ENCODE results near the gene CD79A.

Gene CD79A

DNA sequence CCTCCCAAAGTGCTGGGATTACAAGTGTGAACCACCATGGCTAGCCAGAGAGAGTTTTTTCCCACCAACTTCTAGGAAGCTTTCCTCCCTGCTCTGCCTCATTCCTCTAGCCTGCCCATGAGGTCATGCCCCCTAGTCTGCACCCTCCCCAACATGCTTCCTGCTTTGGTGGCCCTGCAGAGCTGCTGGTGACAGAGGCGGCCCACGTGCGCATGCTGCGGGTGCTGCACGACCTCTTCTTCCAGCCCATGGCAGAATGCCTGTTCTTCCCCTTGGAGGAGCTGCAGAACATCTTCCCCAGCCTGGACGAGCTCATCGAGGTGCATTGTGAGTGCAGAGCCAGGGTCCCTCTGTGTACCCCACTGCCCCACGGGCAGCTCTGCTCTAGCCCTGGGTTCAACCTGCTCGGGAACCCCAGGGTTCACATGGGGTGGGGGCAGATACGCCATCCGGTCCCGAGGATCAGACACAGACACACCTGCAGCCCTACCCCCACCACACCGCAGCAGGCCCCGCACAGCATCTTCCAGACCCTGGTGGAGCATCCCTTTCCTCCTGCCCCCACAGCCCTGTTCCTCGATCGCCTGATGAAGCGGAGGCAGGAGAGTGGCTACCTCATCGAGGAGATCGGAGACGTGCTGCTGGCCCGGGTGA lies 24.8 kb downstream of the CD79A start:
- no peak overlapping the region for H3K4me3 ChIP-seq (ENCODE audit: low read length)

DNA sequence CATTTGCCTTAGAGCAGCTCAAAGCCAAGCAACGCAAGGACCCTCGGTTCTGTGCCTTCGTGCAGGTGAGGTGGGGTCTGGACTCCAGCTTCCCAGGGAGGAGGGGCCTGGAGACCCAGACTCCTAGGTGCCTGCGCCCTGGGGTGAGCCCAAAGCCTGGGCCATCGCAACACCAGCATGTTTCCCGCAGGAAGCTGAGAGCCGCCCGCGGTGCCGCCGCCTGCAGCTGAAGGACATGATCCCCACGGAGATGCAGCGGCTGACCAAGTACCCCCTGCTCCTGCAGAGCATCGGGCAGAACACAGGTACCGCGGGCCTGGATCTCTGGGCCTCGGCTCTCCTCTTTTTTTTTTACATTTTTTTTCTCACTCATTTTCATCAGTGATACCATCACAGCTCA lies 25.5 kb downstream of the CD79A start:
- DNase-seq (ENCODE audit: low read depth, low spot score): no peak

More for the DNA sequence above, 24.8 kb downstream of the CD79A start:
- no peak for DNase-seq (ENCODE audit: low read depth, low spot score)

DNA sequence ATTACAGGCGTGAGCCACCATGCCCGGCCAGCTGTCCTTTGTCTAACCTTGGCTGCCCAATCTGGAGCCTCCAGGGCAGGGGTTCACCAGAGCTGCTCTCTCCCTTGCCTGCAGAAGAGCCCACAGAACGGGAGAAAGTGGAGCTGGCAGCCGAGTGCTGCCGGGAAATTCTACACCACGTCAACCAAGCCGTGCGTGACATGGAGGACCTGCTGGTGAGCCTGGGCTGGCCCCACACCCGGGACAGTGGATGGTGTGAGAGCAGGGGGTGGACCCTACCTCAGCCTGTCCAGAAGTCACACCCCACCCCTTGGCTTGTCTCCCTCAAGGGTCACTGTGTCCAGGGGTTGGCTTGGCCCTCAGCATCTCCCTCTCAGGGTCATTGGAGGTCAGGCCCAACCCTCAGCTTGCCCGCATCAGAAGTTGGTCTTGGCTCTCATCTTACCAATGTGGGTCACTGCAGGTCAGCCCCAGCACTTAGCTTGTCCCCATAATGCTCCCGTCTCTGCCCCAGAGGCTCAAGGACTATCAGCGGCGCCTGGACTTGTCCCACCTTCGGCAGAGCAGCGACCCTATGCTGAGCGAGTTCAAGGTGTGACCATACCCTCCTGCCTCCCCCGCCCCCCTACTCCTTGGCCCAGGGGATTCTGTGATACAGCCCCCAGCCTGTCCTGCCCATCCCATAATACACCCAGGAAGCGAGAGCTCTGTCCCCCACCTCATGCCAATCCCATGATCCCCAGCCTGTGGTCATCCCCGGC lies 26.3 kb downstream of the CD79A start:
- no peak for DNase-seq (ENCODE audit: low read depth, low spot score)
- no peak overlapping the region for H3K4me3 ChIP-seq (ENCODE audit: low read length)

More for the DNA sequence above, 25.5 kb downstream of the CD79A start:
- H3K4me3 ChIP-seq (ENCODE audit: low read length): no peak overlapping the region

DNA sequence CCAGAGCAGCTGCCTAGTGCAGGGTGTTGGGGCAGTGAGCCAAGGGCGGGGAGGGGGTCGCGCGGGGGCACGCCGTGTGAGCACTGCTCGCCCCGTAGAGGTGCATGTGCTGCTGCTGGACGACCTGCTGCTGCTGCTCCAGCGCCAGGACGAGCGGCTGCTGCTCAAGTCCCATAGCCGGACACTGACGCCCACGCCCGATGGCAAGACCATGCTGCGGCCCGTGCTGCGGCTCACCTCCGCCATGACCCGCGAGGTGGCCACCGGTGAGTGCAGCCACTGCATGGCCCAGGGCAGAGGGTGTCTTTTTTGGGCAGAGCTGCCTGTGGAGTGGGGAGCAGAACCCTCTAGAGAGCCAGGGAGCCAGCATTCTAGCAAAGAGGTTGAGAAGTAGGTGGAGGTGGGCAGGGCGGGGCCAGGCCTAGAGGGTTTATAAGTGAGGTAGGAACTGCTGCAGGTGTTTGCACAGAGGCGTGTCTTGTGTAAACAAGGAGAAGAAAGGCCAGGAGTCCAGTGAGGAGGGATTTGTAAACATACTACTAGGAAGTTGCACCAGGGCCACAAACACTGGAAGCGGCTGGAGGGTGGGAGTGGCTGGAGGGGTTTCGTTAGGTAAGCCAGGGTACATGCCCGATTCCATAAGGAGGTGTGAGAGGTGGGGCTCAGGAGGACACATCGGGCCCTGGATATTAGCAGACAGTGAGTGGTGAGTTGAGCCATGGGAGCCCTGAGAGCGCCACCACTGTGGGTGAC lies 27.2 kb downstream of the CD79A start:
- no peak for DNase-seq (ENCODE audit: low read depth, low spot score)

DNA sequence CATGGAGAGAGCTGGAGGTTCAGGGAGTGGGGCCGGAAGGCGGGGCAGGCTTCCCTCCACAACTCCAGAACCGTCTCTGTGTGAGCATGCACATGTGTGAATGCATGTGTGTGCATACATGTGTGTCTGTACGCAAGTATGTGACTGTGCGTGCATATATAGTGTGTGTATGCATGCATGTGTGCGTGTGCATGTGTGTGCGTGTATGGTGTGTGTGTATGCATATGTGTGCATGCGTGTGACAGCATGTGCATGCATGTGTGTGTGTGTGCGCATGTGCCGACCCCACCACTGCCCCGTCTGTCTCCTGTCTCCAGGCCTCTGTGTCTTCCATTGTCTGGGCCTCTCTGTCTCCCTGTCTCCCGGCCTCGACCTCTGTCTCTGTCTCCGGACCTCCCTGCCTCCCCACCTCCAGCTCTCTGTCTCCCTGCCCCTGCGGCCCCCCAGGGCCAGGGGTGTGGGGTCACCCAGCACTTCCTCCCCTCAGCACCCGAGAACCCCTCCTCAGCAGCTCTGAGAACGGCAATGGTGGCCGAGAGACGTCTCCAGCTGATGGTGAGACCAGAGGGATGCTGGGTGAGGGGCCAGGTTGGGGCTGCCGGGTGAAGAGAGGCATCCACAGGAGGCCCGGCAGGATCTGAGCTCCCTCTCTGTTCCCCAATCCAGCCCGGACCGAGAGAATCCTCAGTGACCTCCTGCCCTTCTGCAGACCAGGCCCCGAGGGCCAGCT lies 28.4 kb downstream of the CD79A start:
- H3K4me3 ChIP-seq (ENCODE audit: low read length): no peak overlapping the region
- no peak for DNase-seq (ENCODE audit: low read depth, low spot score)

More for the DNA sequence above, 27.2 kb downstream of the CD79A start:
- no peak overlapping the region for H3K4me3 ChIP-seq (ENCODE audit: low read length)

DNA sequence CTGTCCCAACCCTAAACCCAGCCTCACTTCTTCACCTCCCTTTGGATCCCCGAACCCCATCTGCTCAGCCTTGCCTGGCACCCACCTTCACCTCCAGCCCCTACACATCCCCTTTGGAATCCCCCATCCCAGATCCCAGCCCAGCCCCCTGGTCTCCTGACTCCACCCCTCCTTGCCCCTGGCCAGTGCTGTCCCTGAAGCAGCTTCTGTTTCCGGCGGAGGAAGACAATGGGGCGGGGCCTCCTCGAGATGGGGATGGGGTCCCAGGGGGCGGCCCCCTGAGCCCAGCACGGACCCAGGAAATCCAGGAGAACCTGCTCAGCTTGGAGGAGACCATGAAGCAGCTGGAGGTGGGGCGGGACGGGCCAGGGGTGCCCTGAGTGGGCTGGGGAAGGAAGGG lies 29.2 kb downstream of the CD79A start:
- DNase-seq (ENCODE audit: low read depth, low spot score): no peak
- H3K4me3 ChIP-seq (ENCODE audit: low read length): no peak overlapping the region

DNA sequence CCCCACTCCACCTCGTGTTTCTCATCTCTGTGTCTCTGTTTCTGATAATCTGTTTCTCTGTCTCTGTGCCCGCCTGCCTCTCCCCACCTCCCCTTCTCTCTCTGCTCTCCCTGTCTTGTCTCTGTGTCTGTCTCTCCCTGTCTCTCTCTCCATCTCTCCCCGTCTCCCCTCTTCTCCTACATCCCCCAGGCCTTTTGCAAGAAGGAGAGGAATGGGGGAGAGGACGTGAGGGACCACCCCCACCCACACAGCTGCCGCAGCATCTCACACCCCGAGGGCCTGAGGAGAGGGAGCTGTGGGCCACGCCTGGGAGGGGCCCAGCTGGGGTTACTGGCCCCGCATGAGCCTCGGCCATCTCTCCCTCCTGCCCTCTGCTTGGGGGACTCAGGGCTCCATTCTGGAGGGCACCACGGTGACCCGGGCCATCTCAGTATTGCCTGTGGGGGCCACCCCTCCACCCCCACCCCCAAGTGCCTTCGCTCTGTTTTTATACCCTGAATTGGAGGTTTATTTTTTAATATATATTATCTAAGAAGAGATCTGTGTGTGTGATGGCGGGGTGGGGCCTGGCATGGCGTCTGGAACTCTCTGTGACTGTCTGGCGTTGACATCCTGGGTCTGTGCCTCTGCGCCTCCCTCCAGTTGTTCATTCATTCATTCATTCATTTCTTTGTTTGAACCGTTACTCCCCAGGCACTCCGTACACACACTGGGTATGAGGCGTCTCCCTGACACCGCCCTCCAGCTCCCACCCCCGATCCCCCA lies 30.0 kb downstream of the CD79A start:
- no peak overlapping the region for H3K4me3 ChIP-seq (ENCODE audit: low read length)
- DNase-seq (ENCODE audit: low read depth, low spot score): no peak

DNA sequence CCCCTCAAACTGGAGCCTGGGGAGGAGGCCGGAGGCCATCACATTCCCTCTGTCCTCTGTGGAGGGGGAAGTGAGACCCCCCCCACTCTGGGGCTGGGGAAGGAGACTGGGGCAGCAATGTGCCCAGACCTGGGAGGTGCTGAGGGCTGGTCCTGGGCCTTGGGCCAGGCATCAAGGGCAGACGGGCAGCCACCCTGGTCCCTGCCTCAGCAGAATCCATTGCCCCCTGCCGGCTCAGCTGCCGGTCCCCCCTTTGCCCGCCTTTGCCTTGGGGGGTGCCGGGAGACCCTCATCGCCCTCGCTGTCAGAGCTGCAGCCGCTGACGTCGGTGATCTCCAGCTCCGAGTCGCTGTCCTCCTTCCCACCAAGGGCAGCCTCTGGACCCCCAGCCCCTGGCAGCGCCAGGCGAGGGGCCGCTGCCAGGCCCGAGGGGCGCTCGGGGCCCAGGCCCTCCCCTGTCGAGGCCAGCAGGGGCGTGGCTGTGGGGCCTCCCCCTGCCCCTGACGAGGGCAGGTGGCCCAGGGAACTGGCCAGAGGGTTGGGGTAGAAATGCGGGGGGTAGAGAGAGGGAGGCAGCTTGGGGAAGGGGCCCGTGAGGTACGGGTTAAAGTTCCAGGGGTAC lies 31.0 kb downstream of the CD79A start:
- DNase-seq (ENCODE audit: low read depth, low spot score): no peak
- H3K4me3 ChIP-seq (ENCODE audit: low read length): no peak overlapping the region

DNA sequence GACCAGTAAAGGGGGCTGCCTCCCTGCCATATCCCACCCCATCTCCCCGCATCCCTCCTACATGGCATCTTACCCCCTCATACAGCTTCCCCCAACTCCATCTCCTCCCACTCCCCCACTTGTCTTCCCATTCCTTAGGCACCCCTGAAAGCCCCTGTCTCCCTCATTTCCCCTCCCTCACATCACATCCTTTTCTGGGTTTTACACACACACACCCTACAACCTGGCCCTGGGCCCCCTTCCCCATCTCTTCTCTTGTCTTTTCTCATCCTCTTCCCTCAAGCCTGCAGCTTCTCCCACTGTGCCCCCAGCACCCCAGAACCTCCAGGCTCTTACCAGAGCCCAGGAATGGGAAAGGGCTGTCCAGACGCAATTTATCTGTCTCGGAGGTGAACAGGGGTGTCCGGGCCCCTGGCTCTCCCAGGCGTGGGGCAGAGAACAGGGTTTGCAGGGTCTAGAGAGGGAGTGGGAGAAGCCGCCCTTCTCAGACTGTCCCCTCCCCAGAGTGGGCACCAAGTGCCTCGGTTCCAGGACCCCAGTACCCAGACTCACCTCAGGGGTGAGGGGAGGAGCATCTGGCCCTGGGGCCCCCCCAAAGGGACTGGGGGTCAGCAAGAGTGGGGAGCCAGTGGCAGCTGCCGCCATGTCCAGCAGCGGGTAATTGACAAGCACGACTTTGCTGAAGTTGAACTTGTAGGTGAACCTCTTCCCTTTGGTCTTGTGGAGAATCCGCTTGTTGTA lies 31.8 kb downstream of the CD79A start:
- H3K4me3 ChIP-seq (ENCODE audit: low read length): no peak overlapping the region
- no peak for DNase-seq (ENCODE audit: low read depth, low spot score)

DNA sequence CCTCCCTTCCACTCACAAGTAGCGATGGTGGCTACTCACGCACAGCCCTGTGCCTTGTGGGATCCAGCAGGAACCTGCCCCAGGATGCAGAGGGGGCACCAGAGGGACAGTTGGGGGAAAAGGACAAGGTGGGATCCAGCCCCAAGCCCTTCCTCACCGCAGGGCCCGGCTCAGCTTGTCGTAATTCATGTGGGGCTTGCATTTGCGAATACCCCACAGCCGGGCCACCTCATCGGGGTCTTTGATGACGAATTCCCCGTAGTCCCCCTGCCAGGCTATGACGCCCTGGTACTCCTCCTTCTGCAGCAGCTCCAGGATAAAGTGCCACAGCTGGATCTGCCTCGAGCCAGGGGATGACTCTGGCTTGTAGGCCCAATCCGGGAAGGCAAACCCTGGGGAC lies 32.6 kb downstream of the CD79A start:
- DNase-seq (ENCODE audit: low read depth, low spot score): no peak
- no peak overlapping the region for H3K4me3 ChIP-seq (ENCODE audit: low read length)

DNA sequence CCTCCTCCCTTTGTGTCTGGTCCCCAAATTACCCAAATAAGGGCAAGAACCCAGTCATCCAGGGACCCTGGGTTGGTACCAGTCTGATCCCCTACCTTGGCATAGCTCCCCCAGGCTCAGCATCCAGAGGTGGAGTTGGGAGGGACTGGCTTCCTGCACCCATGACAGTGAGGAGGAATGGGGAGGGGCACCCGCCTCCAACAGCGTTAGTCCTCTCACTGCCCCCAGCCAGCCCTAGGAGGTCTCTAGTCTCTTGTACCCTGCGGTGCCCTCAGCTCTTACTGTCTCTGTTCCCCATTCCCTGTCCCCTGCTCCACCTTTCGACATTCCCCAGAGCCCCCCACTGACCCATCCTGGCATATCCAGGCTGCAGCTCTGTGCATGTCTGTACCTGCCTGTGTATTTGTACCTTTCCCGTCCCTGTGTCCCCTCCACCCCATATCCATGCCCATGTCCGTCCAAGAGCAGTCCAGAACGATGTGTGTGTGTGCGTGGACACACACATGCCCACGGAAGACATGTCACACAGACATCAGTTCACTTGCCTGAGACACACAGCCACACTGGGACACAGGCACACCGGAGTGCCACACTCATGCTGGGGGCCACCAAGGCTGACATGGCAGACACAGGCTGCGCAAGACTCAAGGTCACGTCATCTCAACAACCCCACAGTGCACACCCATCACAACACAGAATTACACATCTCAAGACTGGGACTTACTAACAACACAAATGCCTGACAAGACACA lies 33.3 kb downstream of the CD79A start:
- no peak overlapping the region for H3K4me3 ChIP-seq (ENCODE audit: low read length)
- DNase-seq (ENCODE audit: low read depth, low spot score): no peak

DNA sequence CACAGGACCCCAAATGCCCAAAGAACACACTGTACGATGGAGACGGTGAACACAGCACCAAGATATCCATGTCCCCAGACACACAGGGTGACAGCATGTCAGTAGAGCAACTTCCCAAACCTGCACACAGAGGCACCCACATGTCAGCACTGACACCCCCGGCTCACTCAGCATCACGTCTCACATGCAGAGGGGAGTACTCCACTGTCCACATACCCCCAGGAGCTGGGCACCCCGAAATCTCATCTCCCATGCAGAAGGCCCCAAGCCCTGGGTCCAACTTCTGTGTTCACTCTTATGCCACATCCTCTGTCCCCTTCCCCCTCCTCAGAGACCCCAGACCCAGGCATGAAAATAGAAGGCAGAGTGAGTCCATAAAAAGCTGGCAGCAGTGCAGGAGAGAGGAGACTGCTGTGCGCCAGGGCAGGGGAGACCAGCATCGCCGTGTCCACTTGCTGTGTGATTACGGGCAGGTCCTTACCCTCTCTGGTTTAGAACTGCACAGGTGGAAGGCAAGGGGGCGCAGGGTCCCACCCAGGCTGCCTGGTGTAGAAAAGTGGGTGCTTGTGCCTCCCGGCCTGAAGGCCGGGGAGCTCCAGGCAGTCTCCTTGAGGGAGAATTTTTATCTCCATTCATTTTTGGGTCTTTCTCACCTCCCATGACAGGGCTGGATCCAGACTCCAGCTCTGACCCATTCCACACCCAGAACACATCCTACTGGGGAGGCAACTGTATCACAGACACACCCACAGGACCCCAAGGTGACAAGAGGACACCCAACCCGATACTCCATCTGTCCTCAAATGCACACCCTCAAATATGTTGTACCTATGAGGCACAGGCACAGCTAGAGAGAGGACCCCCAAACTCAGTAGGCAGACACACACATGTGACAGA lies 34.2 kb downstream of the CD79A start:
- no peak overlapping the region for H3K4me3 ChIP-seq (ENCODE audit: low read length)
- DNase-seq (ENCODE audit: low read depth, low spot score): no peak

DNA sequence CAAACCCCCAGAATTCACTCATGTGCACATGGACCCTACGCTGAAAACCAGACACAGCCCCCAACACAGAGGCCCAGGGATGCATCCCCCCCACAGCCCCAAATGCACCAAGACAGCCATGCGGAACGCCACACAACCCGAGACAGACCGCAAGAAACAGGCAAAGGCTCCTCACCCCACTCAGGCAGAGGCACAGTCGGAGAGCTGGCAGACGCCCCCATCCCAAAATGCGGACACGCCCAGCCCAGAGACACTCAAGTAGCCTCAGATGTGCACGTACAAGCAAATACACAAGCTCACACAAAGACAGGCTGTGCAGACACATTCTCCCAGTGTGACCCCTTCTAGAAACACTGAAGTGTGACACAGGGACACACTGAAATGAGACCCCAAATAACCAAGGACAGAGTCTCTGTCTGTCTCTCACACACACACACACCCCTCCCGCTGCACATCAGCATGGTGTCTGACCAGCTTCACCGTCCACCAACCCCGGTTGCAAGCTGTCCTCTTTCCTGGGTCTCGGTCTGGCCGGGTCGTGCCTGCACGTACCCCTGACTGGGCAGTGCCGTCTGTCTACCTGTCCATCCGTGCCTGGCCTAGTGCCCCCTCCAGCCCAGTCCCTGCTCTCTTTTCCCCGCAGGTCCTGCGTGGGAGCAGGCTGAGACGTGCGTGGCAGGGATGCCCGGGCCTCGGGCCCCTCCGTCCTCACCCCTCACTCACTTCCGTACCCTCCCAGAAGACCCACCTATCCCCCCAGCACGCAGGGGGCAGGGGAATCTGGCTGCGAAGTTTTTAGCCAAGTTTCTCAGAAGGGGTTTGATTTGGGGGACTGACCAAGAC lies 35.0 kb downstream of the CD79A start:
- no peak overlapping the region for H3K4me3 ChIP-seq (ENCODE audit: low read length)
- DNase-seq (ENCODE audit: low read depth, low spot score): no peak

DNA sequence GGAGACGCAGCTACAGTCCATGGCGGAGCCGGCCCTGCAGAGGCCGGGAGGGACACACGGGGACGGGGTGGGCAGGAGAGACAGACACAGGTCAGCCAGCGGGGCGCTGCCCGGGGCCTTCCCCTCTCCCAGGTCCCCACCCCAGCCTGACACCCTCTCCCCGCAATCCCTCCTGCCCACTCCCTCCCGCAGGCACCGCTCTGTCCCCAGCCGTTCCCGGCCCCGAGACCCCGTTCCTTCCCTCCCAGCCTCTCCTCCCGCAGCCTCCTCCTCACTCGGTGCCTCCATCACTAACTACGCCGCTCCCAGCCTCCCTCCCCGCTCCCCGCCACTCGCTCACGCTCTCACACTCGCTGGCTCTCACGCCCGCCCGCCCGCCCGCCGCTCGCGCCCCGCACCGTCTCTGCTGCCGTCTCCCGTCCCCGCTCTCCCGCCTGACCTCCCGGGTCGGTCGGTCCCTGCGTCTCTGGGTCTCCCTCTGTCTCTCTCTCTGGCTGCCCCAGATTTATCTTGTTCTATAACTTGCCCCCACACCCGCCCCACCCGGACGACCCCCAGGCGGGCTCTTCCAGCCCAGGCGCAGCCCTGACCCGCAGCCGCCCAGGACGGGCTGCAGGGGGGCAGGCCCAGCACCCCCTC lies 35.9 kb downstream of the CD79A start:
- DNase-seq (ENCODE audit: low read depth, low spot score): no peak
- no peak overlapping the region for H3K4me3 ChIP-seq (ENCODE audit: low read length)
